HepG2 (cell line): Measurements from ENCODE around the gene ARL16. TPM values are rescaled to one million over a fixed set of nuclear protein-coding genes. Genes with fewer than 3 reads are reported as not detected.

Source experiments
- ATF3 ChIP-seq: sonication (generic); formaldehyde crosslinking; IDR thresholded peaks from 2 replicates; pipeline ENCODE4 v1.4.0; 2020; ENCODE audit warnings: missing genetic modification reagents
- CENPX ChIP-seq: sonication (generic); formaldehyde crosslinking; IDR thresholded peaks from 2 replicates; pipeline ENCODE4 v1.9.0; 2021; ENCODE audit warnings: mild to moderate bottlenecking, missing genetic modification reagents, moderate library complexity
- GABPA ChIP-seq, 2 experiments: IDR thresholded peaks; 2 replicates each; pipeline ENCODE4 v1.6.1; 2011 to 2016; ENCODE audit warnings: low read depth in 2 of 2, low read length in 1 of 2, missing biosample characterization in 1 of 2, missing genetic modification characterization in 1 of 2
- HCFC1 ChIP-seq: fragments of 150-350 bp; IDR thresholded peaks from 2 replicates; pipeline ENCODE4 v1.6.1; 2014; ENCODE audit warnings: low read depth, low read length
- KAT2B ChIP-seq: fragments of 150-350 bp; IDR thresholded peaks from 2 replicates; pipeline ENCODE4 v1.6.1; 2014; ENCODE audit warnings: low read depth, low read length, borderline replicate concordance
- LCORL ChIP-seq, 2 experiments: fragments of 450-650 bp in 1 of 2; sonication (generic) in 1 of 2; formaldehyde crosslinking in 1 of 2; IDR thresholded peaks; 2 replicates each; pipeline versions ENCODE4 v1.5.0 to v1.6.1; 2017 to 2020; ENCODE audit warnings: antibody characterized with exemption in 1 of 2, missing genetic modification reagents in 1 of 2
- NFKB2 ChIP-seq: sonication (generic); formaldehyde crosslinking; IDR thresholded peaks from 2 replicates; pipeline ENCODE4 v1.4.0; 2020; ENCODE audit warnings: missing genetic modification reagents, borderline replicate concordance
- SALL1 ChIP-seq: sonication (generic); formaldehyde crosslinking; IDR thresholded peaks from 2 replicates; pipeline ENCODE4 v1.8.0; 2022; ENCODE audit warnings: mild to moderate bottlenecking, missing genetic modification reagents
- ZBTB38 ChIP-seq: sonication (generic); formaldehyde crosslinking; IDR thresholded peaks from 2 replicates; pipeline ENCODE4 v1.5.1; 2020; ENCODE audit warnings: mild to moderate bottlenecking, missing genetic modification reagents
- ZNF234 ChIP-seq: sonication (generic); formaldehyde crosslinking; conservative IDR thresholded peaks from 2 replicates; pipeline ENCODE4 v1.5.1; 2020; ENCODE audit warnings: mild to moderate bottlenecking, missing genetic modification reagents
- ZNF430 ChIP-seq: sonication (generic); formaldehyde crosslinking; IDR thresholded peaks from 2 replicates; pipeline ENCODE4 v1.9.0; 2021; ENCODE audit warnings: mild to moderate bottlenecking, missing genetic modification reagents
- ZNF451 ChIP-seq: sonication (generic); formaldehyde crosslinking; IDR thresholded peaks from 2 replicates; pipeline ENCODE4 v1.5.0; 2020; ENCODE audit warnings: mild to moderate bottlenecking, missing genetic modification reagents
- ZNF510 ChIP-seq: sonication (generic); formaldehyde crosslinking; IDR thresholded peaks from 2 replicates; pipeline ENCODE4 v1.4.0; 2020; ENCODE audit warnings: low read depth, mild to moderate bottlenecking, missing genetic modification reagents
- ZNF850 ChIP-seq: sonication (generic); formaldehyde crosslinking; conservative IDR thresholded peaks from 2 replicates; pipeline ENCODE4 v1.9.0; 2021; ENCODE audit warnings: mild to moderate bottlenecking, missing genetic modification reagents
- polyA plus RNA-seq, 8 experiments: library from polyadenylated mRNA; depleted of rRNA in 3 of 8; stranded (reverse) in 7 of 8; unstranded in 1 of 8; fragments of >200 nt; fragmentation: Illumina TruSeq in 4 of 8; extraction: Trizol in 4 of 8; gene quantifications; 2 replicates each; pipeline versions ENCODE4 v1.2.1 to v1.2.3, GENCODE V29; 2011 to 2016; ENCODE audit warnings: low read depth in 4 of 8, missing spikeins in 1 of 8, mixed read lengths in 1 of 8; ENCODE audit not compliant: insufficient read depth in 1 of 8
- total RNA-seq, 5 experiments: library from RNA; depleted of rRNA; stranded (reverse); fragments of >200 nt; fragmentation: Illumina TruSeq; extraction: Trizol; gene quantifications; 2 replicates each; pipeline ENCODE4 v1.2.3, GENCODE V29; 2016; ENCODE audit warnings: low read depth in 1 of 5
- TF ChIP-seq, protein P1 (sequence below): sonication (generic); formaldehyde crosslinking; IDR thresholded peaks from 2 replicates; pipeline ENCODE4 v1.4.0; 2020; ENCODE audit warnings: missing genetic modification reagents, mild to moderate bottlenecking, borderline replicate concordance
- TF ChIP-seq, protein P2 (sequence below): sonication (generic); formaldehyde crosslinking; IDR thresholded peaks from 2 replicates; pipeline ENCODE4 v1.4.0; 2020; ENCODE audit warnings: mild to moderate bottlenecking, missing genetic modification reagents
- TF ChIP-seq, protein P3 (sequence below): sonication (generic); formaldehyde crosslinking; IDR thresholded peaks from 2 replicates; pipeline ENCODE4 v1.5.1; 2020; ENCODE audit warnings: mild to moderate bottlenecking, moderate library complexity, missing genetic modification reagents
- TF ChIP-seq, protein P4 (sequence below): sonication (generic); formaldehyde crosslinking; IDR thresholded peaks from 2 replicates; pipeline ENCODE4 v1.8.0; 2022; ENCODE audit warnings: mild to moderate bottlenecking, missing genetic modification reagents; ENCODE audit not compliant: insufficient replicate concordance

Gene ARL16
- total and polyA plus RNA-seq, 2 of the 13 experiments (the other 11 are each of a cell fraction or from before 2014, with no cell fraction given): 20.8 to 30.8 TPM

DNA sequence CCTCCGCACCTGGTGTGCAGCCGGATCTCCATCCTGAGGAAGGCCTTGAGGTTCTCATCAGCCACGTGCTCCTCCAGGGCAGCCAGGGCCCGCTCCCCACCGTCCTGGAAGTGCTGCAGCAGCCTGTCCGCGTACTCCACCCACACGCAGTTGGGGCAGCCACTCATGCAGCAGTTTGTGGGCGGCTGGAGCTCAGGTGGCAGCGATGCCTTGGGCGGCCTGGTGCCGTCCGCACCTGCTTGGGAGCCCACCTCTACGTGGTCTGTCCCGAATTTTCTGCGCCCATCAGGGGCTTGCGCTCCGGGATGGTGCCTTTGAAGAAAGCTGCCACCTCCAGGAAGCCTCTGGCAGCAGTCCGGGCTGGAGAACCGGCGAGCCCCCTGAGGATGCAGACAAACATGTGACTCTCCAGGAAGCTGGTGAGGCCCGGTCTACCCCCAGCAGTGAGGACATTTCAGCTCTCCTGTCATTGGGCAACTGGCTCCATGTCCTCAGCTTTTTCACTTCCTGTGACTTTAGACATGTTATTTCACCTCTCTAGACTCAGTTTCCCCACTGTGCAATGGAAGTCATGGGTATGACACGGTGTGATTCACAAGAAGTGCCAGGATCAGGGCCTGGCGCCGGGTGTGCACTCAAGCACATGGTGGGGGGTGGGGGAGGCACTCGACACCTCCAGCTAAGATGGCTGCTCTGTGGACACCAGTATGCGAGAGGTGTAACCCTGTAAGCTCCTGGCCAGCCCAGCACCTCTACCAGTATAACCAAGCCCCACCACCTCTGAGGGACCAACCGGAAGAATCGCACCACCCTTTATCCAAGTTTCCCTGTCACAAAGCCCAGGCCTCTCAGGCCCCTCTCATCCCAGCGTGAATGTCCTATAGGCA, 18.1 kb downstream of the ARL16 start (continued):
- TF ChIP-seq GABPA (IDR thresholded peaks at IDR 0.05; ENCODE audit: low read depth, low read length): peak; percentile 28; the same call in 1 of the 2 replicates
- peak; percentile 41; the same call in 1 of the 2 replicates for TF ChIP-seq GABPA (CRISPR knock-in tag; IDR thresholded peaks at IDR 0.05; ENCODE audit: low read depth)
- no peak for TF ChIP-seq CENPX (CRISPR knock-in tag)
- no peak for TF ChIP-seq ATF3 (CRISPR knock-in tag)
- TF ChIP-seq, protein P1, sequence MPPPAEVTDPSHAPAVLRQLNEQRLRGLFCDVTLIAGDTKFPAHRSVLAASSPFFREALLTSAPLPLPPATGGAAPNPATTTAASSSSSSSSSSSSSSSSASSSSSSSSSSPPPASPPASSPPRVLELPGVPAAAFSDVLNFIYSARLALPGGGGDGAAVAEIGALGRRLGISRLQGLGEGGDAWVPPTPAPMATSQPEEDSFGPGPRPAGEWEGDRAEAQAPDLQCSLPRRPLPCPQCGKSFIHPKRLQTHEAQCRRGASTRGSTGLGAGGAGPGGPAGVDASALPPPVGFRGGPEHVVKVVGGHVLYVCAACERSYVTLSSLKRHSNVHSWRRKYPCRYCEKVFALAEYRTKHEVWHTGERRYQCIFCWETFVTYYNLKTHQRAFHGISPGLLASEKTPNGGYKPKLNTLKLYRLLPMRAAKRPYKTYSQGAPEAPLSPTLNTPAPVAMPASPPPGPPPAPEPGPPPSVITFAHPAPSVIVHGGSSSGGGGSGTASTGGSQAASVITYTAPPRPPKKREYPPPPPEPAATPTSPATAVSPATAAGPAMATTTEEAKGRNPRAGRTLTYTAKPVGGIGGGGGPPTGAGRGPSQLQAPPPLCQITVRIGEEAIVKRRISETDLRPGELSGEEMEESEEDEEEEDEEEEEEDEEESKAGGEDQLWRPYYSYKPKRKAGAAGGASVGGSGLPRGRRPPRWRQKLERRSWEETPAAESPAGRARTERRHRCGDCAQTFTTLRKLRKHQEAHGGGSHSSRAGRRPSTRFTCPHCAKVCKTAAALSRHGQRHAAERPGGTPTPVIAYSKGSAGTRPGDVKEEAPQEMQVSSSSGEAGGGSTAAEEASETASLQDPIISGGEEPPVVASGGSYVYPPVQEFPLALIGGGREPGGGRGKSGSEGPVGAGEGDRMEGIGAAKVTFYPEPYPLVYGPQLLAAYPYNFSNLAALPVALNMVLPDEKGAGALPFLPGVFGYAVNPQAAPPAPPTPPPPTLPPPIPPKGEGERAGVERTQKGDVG (CRISPR knock-in tag): no peak; the same call in 1 of the 2 replicates
- TF ChIP-seq, protein P2, sequence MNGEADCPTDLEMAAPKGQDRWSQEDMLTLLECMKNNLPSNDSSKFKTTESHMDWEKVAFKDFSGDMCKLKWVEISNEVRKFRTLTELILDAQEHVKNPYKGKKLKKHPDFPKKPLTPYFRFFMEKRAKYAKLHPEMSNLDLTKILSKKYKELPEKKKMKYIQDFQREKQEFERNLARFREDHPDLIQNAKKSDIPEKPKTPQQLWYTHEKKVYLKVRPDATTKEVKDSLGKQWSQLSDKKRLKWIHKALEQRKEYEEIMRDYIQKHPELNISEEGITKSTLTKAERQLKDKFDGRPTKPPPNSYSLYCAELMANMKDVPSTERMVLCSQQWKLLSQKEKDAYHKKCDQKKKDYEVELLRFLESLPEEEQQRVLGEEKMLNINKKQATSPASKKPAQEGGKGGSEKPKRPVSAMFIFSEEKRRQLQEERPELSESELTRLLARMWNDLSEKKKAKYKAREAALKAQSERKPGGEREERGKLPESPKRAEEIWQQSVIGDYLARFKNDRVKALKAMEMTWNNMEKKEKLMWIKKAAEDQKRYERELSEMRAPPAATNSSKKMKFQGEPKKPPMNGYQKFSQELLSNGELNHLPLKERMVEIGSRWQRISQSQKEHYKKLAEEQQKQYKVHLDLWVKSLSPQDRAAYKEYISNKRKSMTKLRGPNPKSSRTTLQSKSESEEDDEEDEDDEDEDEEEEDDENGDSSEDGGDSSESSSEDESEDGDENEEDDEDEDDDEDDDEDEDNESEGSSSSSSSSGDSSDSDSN (CRISPR knock-in tag): no peak
- TF ChIP-seq NFKB2: no peak
- 0 out of 2 replicates have a peak, but pooled peaks have one; percentile 23 for TF ChIP-seq ZNF430
- no peak for TF ChIP-seq ZNF510 (CRISPR knock-in tag)
- no peak for TF ChIP-seq LCORL (IDR thresholded peaks at IDR 0.05)
- no peak for TF ChIP-seq LCORL (CRISPR knock-in tag; IDR thresholded peaks at IDR 0.05)
- TF ChIP-seq KAT2B: no peak
- TF ChIP-seq ZNF234 (CRISPR knock-in tag): no peak
- TF ChIP-seq HCFC1: no peak
- TF ChIP-seq, protein P3, sequence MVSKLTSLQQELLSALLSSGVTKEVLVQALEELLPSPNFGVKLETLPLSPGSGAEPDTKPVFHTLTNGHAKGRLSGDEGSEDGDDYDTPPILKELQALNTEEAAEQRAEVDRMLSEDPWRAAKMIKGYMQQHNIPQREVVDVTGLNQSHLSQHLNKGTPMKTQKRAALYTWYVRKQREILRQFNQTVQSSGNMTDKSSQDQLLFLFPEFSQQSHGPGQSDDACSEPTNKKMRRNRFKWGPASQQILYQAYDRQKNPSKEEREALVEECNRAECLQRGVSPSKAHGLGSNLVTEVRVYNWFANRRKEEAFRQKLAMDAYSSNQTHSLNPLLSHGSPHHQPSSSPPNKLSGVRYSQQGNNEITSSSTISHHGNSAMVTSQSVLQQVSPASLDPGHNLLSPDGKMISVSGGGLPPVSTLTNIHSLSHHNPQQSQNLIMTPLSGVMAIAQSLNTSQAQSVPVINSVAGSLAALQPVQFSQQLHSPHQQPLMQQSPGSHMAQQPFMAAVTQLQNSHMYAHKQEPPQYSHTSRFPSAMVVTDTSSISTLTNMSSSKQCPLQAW (CRISPR knock-in tag): 0 out of 2 replicates have a peak, but pooled peaks have one; percentile 21
- no peak for TF ChIP-seq ZNF451 (CRISPR knock-in tag)
- peak; percentile 80 for TF ChIP-seq ZBTB38 (CRISPR knock-in tag)
- TF ChIP-seq, protein P4, sequence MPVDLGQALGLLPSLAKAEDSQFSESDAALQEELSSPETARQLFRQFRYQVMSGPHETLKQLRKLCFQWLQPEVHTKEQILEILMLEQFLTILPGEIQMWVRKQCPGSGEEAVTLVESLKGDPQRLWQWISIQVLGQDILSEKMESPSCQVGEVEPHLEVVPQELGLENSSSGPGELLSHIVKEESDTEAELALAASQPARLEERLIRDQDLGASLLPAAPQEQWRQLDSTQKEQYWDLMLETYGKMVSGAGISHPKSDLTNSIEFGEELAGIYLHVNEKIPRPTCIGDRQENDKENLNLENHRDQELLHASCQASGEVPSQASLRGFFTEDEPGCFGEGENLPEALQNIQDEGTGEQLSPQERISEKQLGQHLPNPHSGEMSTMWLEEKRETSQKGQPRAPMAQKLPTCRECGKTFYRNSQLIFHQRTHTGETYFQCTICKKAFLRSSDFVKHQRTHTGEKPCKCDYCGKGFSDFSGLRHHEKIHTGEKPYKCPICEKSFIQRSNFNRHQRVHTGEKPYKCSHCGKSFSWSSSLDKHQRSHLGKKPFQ: peak; percentile 71
- peak; percentile 67 for TF ChIP-seq SALL1 (CRISPR knock-in tag)
- TF ChIP-seq ZNF850 (CRISPR knock-in tag): no peak
